CD4-positive, alpha-beta T cell treated with Interleukin-21 for 1 hour (primary cell): Measurements from ENCODE around the gene ZCCHC12.

Source experiments
- DNase-seq: peaks from one replicate; pipeline ENCODE4 v3.0.0-alpha.2; 2020

The ZCCHC12 gene

GRCh38 chrX:118872102-118872566, 48.5 kb downstream of the ZCCHC12 start:
- DNase-seq = no peak
